Calu3 (cell line): ENCODE data around the gene PPP4R3A. TPM values are rescaled to one million over a fixed set of nuclear protein-coding genes. Genes with fewer than 3 reads are reported as not detected.

Experiments
- BruUV-seq: library from RNA; stranded (reverse); fragments of 400-500 nt; replicated peaks from 2 replicates; lab custom pipeline; 2021; lab: Mats Ljungman, UMichigan
- CTCF ChIA-PET: fragments of 300-600 bp; sonication (Branson Sonifier 250); formaldehyde crosslinking; loops from one replicate; lab custom pipeline; 2022; ENCODE audit warnings: antibody characterized with exemption; lab: Charles Lee
- DNase-seq: peaks from one replicate; pipeline ENCODE4 v3.0.0; 2022
- H3K27ac Mint-ChIP-seq: one replicate; pipeline ENCODE4 v1.8.0; 2022; ENCODE audit warnings: mixed read lengths; ENCODE audit not compliant: unreplicated experiment
- H3K27me3 Mint-ChIP-seq: one replicate; pipeline ENCODE4 v1.8.0; 2022; ENCODE audit warnings: mixed read lengths; ENCODE audit not compliant: unreplicated experiment
- H3K36me3 Mint-ChIP-seq: one replicate; pipeline ENCODE4 v1.8.0; 2022; ENCODE audit warnings: mild to moderate bottlenecking, moderate library complexity, mixed read lengths; ENCODE audit not compliant: insufficient read depth, unreplicated experiment
- H3K4me1 Mint-ChIP-seq: one replicate; pipeline ENCODE4 v1.8.0; 2022; ENCODE audit warnings: mild to moderate bottlenecking, low read depth, mixed read lengths; ENCODE audit not compliant: unreplicated experiment
- H3K4me3 Mint-ChIP-seq: one replicate; pipeline ENCODE4 v1.8.0; 2022; ENCODE audit warnings: mild to moderate bottlenecking, low read depth, moderate library complexity, mixed read lengths; ENCODE audit not compliant: unreplicated experiment
- H3K9me3 Mint-ChIP-seq: one replicate; pipeline ENCODE4 v1.8.0; 2022; ENCODE audit warnings: low read depth, mixed read lengths; ENCODE audit not compliant: unreplicated experiment
- CTCF ChIP-seq: fragments of 200-600 bp; IDR thresholded peaks from one replicate; pipeline ENCODE4 v1.8.0; 2022; ENCODE audit warnings: antibody characterized with exemption; ENCODE audit not compliant: unreplicated experiment
- intact Hi-C: fragments of 100-400 bp; cut with micrococcal nuclease; formaldehyde crosslinking; loops from one replicate; pipeline ENCODE4 v1.10.0; 2022; ENCODE audit not compliant: unreplicated experiment
- total RNA-seq: library from RNA; stranded (reverse); gene quantifications from 2 replicates; pipeline ENCODE4 v1.2.3, GENCODE V29; 2022

PPP4R3A gene
- total RNA-seq, 1 experiment from 2014 or later: 82.2 TPM

- no peak for DNase-seq
- no peak overlapping the region for H3K4me3 Mint-ChIP-seq
- H3K4me1 Mint-ChIP-seq: no peaks in the 10 kb centered on the region
- no TSS peak for BruUV-seq
- CTCF ChIA-PET: no interaction called here
- no peaks in the 10 kb centered on the region for H3K36me3 Mint-ChIP-seq
- H3K9me3 Mint-ChIP-seq: no peaks in the 10 kb centered on the region
- no peaks in the 10 kb centered on the region for H3K27me3 Mint-ChIP-seq
- TF ChIP-seq CTCF: no peak
- no peak overlapping the region for H3K27ac Mint-ChIP-seq
- intact Hi-C loops: no loop called here
Observed at GRCh38 chr14:91516663-91517388, 6.7 kb upstream of the PPP4R3A start.

GRCh38 chr14:91515979-91516378 is 5.9 kb upstream of the PPP4R3A start:
- H3K27ac Mint-ChIP-seq: no peak overlapping the region
- DNase-seq: no peak
- no TSS peak for BruUV-seq
- H3K27me3 Mint-ChIP-seq: no peaks in the 10 kb centered on the region
- no peaks in the 10 kb centered on the region for H3K4me1 Mint-ChIP-seq
- intact Hi-C loops: no loop called here
- peaks cover 2% of the 10 kb centered on the region for H3K36me3 Mint-ChIP-seq
- no peaks in the 10 kb centered on the region for H3K9me3 Mint-ChIP-seq
- H3K4me3 Mint-ChIP-seq: no peak overlapping the region
- no peak for TF ChIP-seq CTCF
- CTCF ChIA-PET: no interaction called here

- intact Hi-C loops: no loop called here
- DNase-seq: no peak
- H3K9me3 Mint-ChIP-seq: no peaks in the 10 kb centered on the region
- TF ChIP-seq CTCF: no peak
- H3K27me3 Mint-ChIP-seq: no peaks in the 10 kb centered on the region
- no TSS peak for BruUV-seq
- peak overlapping the region; percentile 95 for H3K27ac Mint-ChIP-seq
- no peaks in the 10 kb centered on the region for H3K4me1 Mint-ChIP-seq
- peak overlapping the region; percentile 84 for H3K4me3 Mint-ChIP-seq
- peaks cover 30% of the 10 kb centered on the region for H3K36me3 Mint-ChIP-seq
- CTCF ChIA-PET: no interaction called here
Observed at GRCh38 chr14:91511043-91511383, 903 bp upstream of the PPP4R3A start.

GRCh38 chr14:91509878-91510170 is 286 bp downstream of the PPP4R3A start:
- DNase-seq: no peak
- CTCF ChIA-PET: no interaction called here
- TF ChIP-seq CTCF: no peak
- H3K4me3 Mint-ChIP-seq: peak overlapping the region; percentile 84
- H3K27ac Mint-ChIP-seq: peak overlapping the region; percentile 95
- intact Hi-C loops: no loop called here
- no TSS peak for BruUV-seq
- no peaks in the 10 kb centered on the region for H3K27me3 Mint-ChIP-seq
- H3K36me3 Mint-ChIP-seq: peaks cover 32% of the 10 kb centered on the region
- H3K4me1 Mint-ChIP-seq: no peaks in the 10 kb centered on the region
- no peaks in the 10 kb centered on the region for H3K9me3 Mint-ChIP-seq
